HAP-1 (cell line): ENCODE data around the gene SUCLG1.
"Not testable (repeated sequence)": the region's sequence is repeated elsewhere in the genome, so short reads cannot be mapped to it uniquely, and the experiment has no call there.

ENCODE experiments used
- DNase-seq, 2 experiments: peaks; one replicate each; pipeline ENCODE4 v3.0.0-alpha.2; 2016 to 2020; ENCODE audit warnings: low spot score in 2 of 2
- H3K27me3 ChIP-seq: fragments of 250-450 bp; sonication (Bioruptor Pico); 2 replicates; pipeline ENCODE4 v1.5.1; 2020; ENCODE audit warnings: low read depth, mild to moderate bottlenecking, moderate library complexity
- H3K36me3 ChIP-seq: fragments of 250-450 bp; sonication (Bioruptor Pico); replicated peaks from 2 replicates; pipeline ENCODE4 v1.5.1; 2020; ENCODE audit warnings: mild to moderate bottlenecking
- H3K4me1 ChIP-seq: fragments of 250-450 bp; sonication (Bioruptor Pico); 2 replicates; pipeline ENCODE4 v1.5.1; 2020; ENCODE audit warnings: mild to moderate bottlenecking
- H3K4me3 ChIP-seq: fragments of 250-450 bp; sonication (Bioruptor Pico); 2 replicates; pipeline ENCODE4 v1.5.1; 2020; ENCODE audit warnings: mild to moderate bottlenecking, moderate library complexity
- H3K9me3 ChIP-seq: fragments of 250-450 bp; sonication (Bioruptor Pico); 2 replicates; pipeline ENCODE4 v1.5.1; 2020; ENCODE audit warnings: mild to moderate bottlenecking, moderate library complexity
- in situ Hi-C: fragments of 300-500 bp; cut with MboI; formaldehyde crosslinking; loops from 3 replicates; pipeline ENCODE4 v1.14.3; 2020; ENCODE audit warnings: low sequenced_read_pairs, inconsistent platforms, mixed read lengths

SUCLG1 gene

DNA sequence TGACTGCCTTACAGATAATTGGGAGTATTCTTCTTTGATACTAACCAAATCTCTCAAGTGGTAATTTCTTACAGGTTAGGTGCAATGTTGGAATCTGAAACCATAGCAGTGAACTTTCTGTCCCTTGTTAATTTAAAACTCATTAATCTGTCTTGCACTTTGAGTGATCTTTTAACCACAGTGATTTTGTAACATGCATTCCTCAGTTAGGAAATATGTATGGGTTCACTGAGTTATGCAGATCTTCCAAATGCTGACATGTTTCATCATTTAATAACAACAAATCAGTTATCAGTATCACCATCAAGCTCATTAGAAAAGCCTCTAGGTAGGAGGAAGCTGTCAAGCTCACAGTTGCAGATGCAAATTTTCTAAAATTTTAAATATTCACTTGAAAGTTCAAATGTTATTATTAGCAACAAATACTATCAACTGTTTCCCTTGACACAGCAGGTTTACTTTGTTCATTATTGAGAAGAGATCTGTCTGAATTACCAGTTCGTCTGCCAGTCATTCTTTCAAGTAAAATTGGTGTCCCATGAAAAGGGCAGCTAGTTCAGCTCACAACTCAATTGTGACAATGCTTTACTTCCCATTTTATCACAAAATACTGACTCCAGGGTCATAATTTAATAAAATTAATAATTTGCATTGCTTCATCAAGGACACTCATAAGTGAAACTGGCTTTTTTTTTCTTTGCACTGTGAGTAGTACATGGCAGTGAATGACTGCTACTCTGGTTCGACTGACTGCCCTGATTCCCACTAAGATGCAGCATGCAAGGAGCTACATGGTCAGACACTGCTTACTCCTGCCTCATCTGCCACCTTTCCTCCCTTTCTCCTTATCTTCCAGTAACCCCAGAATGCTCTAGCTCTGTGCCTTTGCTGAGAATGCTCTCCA, 31.6 kb downstream of the SUCLG1 start:
- no peak overlapping the region for H3K4me3 ChIP-seq
- DNase-seq, result no peak
- in situ Hi-C loops, result no loop called here
- H3K27me3 ChIP-seq, result no peaks in the 10 kb centered on the region
- peaks cover 63% of the 10 kb centered on the region for H3K36me3 ChIP-seq
- no peaks in the 10 kb centered on the region for H3K9me3 ChIP-seq
- H3K4me1 ChIP-seq, result no peaks in the 10 kb centered on the region; the same call in 1 of the 2 replicates

DNA sequence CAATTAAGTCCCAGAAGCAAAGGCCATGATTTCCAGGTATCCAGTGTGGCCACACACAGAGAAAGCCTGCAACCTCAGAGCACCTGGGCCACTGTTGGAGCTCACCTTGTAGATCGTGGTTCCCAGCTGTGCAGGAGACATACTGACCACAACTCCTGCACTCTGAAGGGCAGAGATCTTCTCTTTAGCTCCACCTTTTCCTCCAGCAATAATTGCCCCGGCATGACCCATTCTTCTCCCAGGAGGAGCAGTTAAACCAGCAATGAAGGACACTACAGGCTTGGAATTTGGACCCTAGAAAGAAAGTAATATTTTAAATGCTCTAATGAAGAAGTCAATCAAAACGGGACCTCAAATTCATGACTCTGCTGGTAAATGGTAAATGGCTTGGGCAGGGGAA, 33.8 kb downstream of the SUCLG1 start:
- in situ Hi-C loops, result no loop called here
- peaks cover 49% of the 10 kb centered on the region for H3K36me3 ChIP-seq
- DNase-seq, result no peak

DNA sequence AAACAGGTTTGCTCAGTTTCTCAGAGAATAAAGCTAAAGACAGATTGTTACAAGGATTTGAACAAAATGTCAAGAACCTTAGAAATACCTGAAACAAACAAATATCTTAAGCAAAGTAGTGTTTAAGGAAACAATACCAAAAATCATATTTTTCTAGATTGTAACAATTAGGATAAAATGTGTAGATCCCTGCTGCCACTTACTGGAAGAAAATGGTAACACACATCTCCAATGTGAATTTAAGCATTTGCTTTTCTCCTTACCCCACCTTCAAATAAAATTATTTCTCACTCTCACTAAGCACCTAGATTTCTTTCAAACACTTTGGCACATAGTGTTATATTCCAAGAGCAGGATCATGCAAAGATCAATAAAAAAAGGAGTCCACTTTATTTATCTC, 34.9 kb downstream of the SUCLG1 start:
- H3K27me3 ChIP-seq, result no peaks in the 10 kb centered on the region
- H3K36me3 ChIP-seq, result peaks cover 37% of the 10 kb centered on the region
- no peaks in the 10 kb centered on the region for H3K9me3 ChIP-seq
- H3K4me1 ChIP-seq, result no peaks in the 10 kb centered on the region; the same call in 1 of the 2 replicates
- DNase-seq, result no peak
- in situ Hi-C loops, result no loop called here
- no peak overlapping the region for H3K4me3 ChIP-seq

More for the DNA sequence above, 33.8 kb downstream of the SUCLG1 start:
- no peak overlapping the region for H3K4me3 ChIP-seq
- no peaks in the 10 kb centered on the region for H3K27me3 ChIP-seq
- no peaks in the 10 kb centered on the region; the same call in 1 of the 2 replicates for H3K4me1 ChIP-seq
- no peaks in the 10 kb centered on the region for H3K9me3 ChIP-seq

- no peak overlapping the region for H3K4me3 ChIP-seq
Observed at GRCh38 chr2:84421791-84422190, 37.3 kb downstream of the SUCLG1 start.

GRCh38 chr2:84421197-84421596, 37.9 kb downstream of the SUCLG1 start:
- peaks cover 24% of the 10 kb centered on the region for H3K36me3 ChIP-seq

More at GRCh38 chr2:84421791-84422190, 37.3 kb downstream of the SUCLG1 start:
- in situ Hi-C loops, result no loop called here
- no peaks in the 10 kb centered on the region for H3K9me3 ChIP-seq
- no peaks in the 10 kb centered on the region for H3K4me1 ChIP-seq
- H3K27me3 ChIP-seq, result no peaks in the 10 kb centered on the region
- DNase-seq, result no peak
- H3K36me3 ChIP-seq, result peaks cover 24% of the 10 kb centered on the region

DNA sequence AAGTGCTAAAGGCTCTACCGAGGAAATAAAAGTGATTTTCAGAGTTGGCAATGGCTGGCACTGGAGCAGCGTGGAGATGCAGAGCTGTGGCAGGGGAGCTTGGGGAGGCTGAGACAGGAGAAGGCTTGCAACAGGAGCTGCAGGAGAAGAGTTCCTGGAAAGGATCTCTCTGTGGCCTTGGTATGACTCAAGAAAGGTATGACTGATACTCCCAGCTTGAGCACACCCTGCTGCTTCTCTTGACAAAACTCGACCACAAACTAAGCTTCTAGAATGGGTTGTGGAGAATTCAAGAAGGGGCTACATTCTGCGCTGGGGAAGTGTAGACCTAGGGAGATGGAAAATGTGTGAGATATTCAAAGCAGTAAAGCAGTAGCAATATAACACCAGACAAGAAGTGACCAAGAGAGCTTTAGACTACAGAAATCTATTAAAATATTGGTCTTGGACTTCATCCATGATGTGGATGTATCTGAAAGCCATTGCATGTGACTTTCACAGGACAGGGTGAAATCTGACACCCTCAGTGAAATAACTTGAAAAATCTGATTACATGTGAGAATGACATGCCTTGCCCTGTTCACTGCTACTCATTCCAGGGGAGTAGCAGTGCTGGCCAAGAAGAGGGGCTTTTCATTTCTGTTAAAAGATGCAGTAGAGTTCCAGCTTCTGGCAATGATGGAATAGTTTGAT, 41.5 kb downstream of the SUCLG1 start:
- DNase-seq, result no peak
- in situ Hi-C loops, result no loop called here

More at GRCh38 chr2:84421197-84421596, 37.9 kb downstream of the SUCLG1 start:
- no peak for DNase-seq
- Histone ChIP-seq H3K9me3 (no peaks in the 10 kb centered on the region), H3K4me1 (no peaks in the 10 kb centered on the region), H3K27me3 (no peaks in the 10 kb centered on the region), H3K4me3 (no peak overlapping the region)
- in situ Hi-C loops, result no loop called here

GRCh38 chr2:84409531-84409930, 49.5 kb downstream of the SUCLG1 start:
- in situ Hi-C loops, result no loop called here
- DNase-seq, result no peak

More for the DNA sequence above, 41.5 kb downstream of the SUCLG1 start:
- no peaks in the 10 kb centered on the region for H3K36me3 ChIP-seq
- H3K27me3 ChIP-seq, result no peaks in the 10 kb centered on the region
- no peaks in the 10 kb centered on the region for H3K4me1 ChIP-seq
- no peak overlapping the region for H3K4me3 ChIP-seq
- H3K9me3 ChIP-seq, result no peaks in the 10 kb centered on the region

DNA sequence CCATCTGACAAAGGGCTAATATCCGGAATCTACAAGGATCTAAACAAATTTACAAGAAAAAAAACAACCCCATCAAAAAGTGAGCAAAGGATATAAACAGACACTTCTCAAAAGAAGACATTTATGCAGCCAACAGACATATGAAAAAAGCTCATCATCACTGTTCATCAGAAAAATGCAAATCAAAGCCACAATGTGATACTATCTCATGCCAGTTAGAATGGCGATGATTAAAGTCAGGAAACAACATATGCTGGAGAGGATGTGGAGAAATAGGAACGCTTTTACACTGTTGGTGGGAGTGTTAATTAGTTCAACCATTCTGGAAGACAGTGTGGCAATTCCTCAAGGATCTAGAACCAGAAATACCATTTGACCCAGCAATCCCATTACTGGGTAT, 57.0 kb downstream of the SUCLG1 start:
- H3K4me3 ChIP-seq, H3K27me3 ChIP-seq, H3K9me3 ChIP-seq, in situ Hi-C loops, H3K4me1 ChIP-seq, H3K36me3 ChIP-seq, DNase-seq: not testable (repeated sequence)

More at GRCh38 chr2:84409531-84409930, 49.5 kb downstream of the SUCLG1 start:
- Histone ChIP-seq H3K36me3 (no peaks in the 10 kb centered on the region), H3K9me3 (no peaks in the 10 kb centered on the region), H3K27me3 (0 out of 2 replicates have a peak, but pooled peaks cover 2% of the 10 kb centered on the region), H3K4me1 (no peaks in the 10 kb centered on the region), H3K4me3 (no peak overlapping the region)

DNA sequence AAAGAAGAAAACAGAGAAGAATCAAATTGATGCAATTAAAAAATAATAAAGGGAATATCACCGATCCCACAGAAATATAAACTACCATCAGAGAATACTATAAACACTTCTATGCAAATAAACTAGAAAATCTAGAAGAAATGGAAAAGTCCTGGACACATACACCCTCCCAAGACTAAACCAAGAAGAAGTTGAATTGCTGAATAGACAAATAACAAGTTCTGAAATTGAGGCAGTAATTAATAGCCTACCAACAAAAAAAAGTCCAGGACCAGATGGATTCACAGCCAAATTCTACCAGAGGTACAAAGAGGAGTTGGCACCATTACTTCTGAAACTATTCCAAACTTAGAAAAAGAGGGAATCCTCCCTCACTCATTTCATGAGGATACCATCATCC, 59.2 kb downstream of the SUCLG1 start:
- H3K36me3 ChIP-seq, H3K4me3 ChIP-seq, DNase-seq, H3K4me1 ChIP-seq, in situ Hi-C loops, H3K27me3 ChIP-seq, H3K9me3 ChIP-seq: not testable (repeated sequence)

- no peaks in the 10 kb centered on the region for H3K27me3 ChIP-seq
- in situ Hi-C loops, result no loop called here
- DNase-seq, result no peak
- H3K4me3 ChIP-seq, result no peak overlapping the region
- no peaks in the 10 kb centered on the region for H3K9me3 ChIP-seq
- H3K36me3 ChIP-seq, result no peaks in the 10 kb centered on the region
- H3K4me1 ChIP-seq, result no peaks in the 10 kb centered on the region
Observed at GRCh38 chr2:84395820-84396219, 63.3 kb downstream of the SUCLG1 start.

DNA sequence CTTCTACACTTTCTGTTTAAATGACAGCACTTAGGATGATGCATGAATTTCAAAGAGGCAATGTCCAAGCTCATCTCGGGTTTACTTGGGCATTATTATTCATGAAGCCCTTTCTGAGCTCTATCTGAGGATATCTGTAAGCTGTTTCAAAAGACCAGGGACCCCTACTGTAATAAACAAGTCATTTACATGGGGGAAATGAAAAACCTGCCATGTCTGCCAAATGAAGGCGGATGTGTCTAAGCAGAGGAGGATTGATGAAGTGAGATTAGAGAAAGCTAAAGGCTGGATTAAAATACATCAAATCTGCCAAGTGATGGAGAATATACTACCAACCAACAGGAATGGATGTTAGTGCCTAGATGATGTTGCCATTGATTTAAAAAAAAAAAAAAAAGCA, 64.5 kb downstream of the SUCLG1 start:
- Histone ChIP-seq H3K27me3 (no peaks in the 10 kb centered on the region), H3K4me1 (no peaks in the 10 kb centered on the region), H3K36me3 (no peaks in the 10 kb centered on the region), H3K9me3 (no peaks in the 10 kb centered on the region), H3K4me3 (no peak overlapping the region)
- in situ Hi-C loops, result no loop called here
- DNase-seq, result no peak

- DNase-seq, result no peak
- in situ Hi-C loops, result no loop called here
Observed at GRCh38 chr2:84393829-84394228, 65.3 kb downstream of the SUCLG1 start.

DNA sequence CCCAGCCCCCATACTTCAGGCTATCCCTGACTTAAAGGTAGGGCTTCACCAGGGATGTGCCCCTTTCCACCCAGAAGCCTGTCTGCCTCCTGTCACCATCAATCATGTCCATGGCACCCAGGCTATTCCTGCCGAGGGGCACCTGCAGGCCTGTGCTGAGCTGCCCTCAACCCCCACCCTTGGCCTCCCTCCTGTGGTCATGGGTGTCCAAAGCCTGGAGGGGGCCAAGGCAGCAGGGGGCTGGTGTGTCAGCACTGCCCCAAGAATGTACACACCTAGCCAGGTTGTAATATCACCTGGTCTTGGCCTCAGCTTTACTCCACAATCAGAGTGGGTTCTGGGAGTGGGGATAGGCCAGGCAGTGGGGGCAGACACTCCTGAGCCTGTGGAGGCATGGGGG, 69.3 kb downstream of the SUCLG1 start:
- in situ Hi-C loops, result no loop called here
- 0 out of 2 replicates have a peak, but pooled peaks cover 6% of the 10 kb centered on the region for H3K27me3 ChIP-seq
- H3K4me3 ChIP-seq, result no peak overlapping the region
- H3K4me1 ChIP-seq, result peaks cover 5% of the 10 kb centered on the region
- H3K9me3 ChIP-seq, result no peaks in the 10 kb centered on the region
- no peak for DNase-seq
- no peaks in the 10 kb centered on the region for H3K36me3 ChIP-seq

More at GRCh38 chr2:84393829-84394228, 65.3 kb downstream of the SUCLG1 start:
- no peaks in the 10 kb centered on the region for H3K36me3 ChIP-seq
- H3K9me3 ChIP-seq, result no peaks in the 10 kb centered on the region
- no peaks in the 10 kb centered on the region for H3K4me1 ChIP-seq
- H3K27me3 ChIP-seq, result no peaks in the 10 kb centered on the region
- no peak overlapping the region for H3K4me3 ChIP-seq

DNA sequence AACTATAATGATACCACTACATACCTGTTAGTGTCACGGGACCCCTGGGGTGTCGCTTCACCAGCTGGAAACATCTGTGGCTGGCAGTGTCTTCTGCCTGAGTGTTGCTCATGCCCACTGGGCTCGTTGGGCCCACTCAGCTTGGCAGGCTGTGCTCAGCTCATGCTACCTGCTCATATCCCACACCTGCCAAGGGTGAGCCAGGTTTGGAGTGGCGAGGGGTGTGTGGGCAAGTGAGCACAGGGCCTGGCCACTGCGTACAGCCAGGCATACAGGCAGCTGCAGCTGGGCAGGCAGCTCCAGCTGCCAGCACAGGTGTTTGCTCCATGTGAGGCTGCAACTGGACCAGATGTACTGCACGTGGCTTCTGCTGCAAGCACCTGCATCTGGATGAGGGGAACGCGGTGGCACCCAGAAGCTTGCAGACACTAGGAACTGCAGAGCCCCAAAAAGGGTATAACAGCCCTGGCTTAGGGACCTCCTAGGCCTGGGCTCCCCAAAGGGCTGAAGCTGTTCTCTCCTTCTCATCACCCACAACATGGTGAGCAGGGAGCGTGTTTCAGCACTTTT, 70.1 kb downstream of the SUCLG1 start:
- in situ Hi-C loops, result no loop called here
- H3K27me3 ChIP-seq, result peaks cover 10% of the 10 kb centered on the region; the same call in 1 of the 2 replicates
- no peaks in the 10 kb centered on the region for H3K36me3 ChIP-seq
- no peaks in the 10 kb centered on the region for H3K9me3 ChIP-seq
- no peak overlapping the region for H3K4me3 ChIP-seq
- H3K4me1 ChIP-seq, result peaks cover 5% of the 10 kb centered on the region
- no peak for DNase-seq
